GM12878 (cell line): ENCODE measurements around the gene UAP1. TPM values are rescaled to one million over a fixed set of nuclear protein-coding genes. Genes with fewer than 3 reads are reported as not detected.

Source experiments
- ATAC-seq: fragments of 200-7000 bp; cut with Tn5 transposase; 3 replicates; pipeline ENCODE4 v1.9.1; 2020; ENCODE audit warnings: mild to moderate bottlenecking, moderate library complexity
- BruUV-seq: library from RNA; stranded (reverse); fragments of 400-500 nt; replicated peaks from 2 replicates; lab custom pipeline; 2021; lab: Mats Ljungman, UMichigan
- CTCF ChIA-PET: fragments of 300-600 bp; sonication (Branson Sonifier 250); formaldehyde crosslinking; extraction: SDS; loops from one replicate; lab custom pipeline; 2021; ENCODE audit warnings: inconsistent platforms; lab: Yijun Ruan, JAX
- POLR2A ChIA-PET: fragments of 350-600 bp; formaldehyde crosslinking; extraction: SDS; loops from one replicate; lab custom pipeline; 2021; ENCODE audit warnings: inconsistent platforms; lab: Charles Lee
- RAD21 ChIA-PET: fragments of 300-600 bp; sonication (Branson Sonifier 250); formaldehyde crosslinking; loops from one replicate; lab custom pipeline; 2023; ENCODE audit warnings: antibody characterized with exemption; ENCODE audit not compliant: unreplicated experiment; lab: Charles Lee
- SMC1A ChIA-PET: fragments of 300-600 bp; sonication (Branson Sonifier 250); formaldehyde crosslinking; loops from one replicate; lab custom pipeline; 2023; ENCODE audit not compliant: unreplicated experiment, uncharacterized antibody; lab: Charles Lee
- DNase-seq: peaks from one replicate; pipeline ENCODE4 v3.0.0-alpha.2; 2011; ENCODE audit warnings: low read depth, low spot score
- FAIRE-seq: peaks from 3 replicates; lab custom pipeline; 2011; peaks lifted over from hg19 to GRCh38; lab: Jason Lieb, UNC
- H2AFZ ChIP-seq: 2 replicates; pipeline ENCODE4 v1.6.0; 2011; ENCODE audit warnings: low read depth, low read length, control low read depth; ENCODE audit not compliant: control insufficient read depth
- H3K27ac ChIP-seq: 2 replicates; pipeline ENCODE4 v1.5.1; 2011; ENCODE audit warnings: control low read depth; ENCODE audit not compliant: control insufficient read depth, insufficient read depth
- H3K27me3 ChIP-seq, 2 experiments: replicated peaks in 1 of 2; 2 replicates each; pipeline versions ENCODE4 v1.6.0 to v1.6.1; 2011; ENCODE audit warnings: low read length in 1 of 2; ENCODE audit not compliant: control insufficient read depth in 2 of 2, insufficient read depth in 2 of 2
- H3K36me3 ChIP-seq, 2 experiments: 2 replicates each; pipeline ENCODE4 v1.5.1; 2011; ENCODE audit warnings: low read length in 1 of 2; ENCODE audit not compliant: control insufficient read depth in 2 of 2, insufficient read depth in 2 of 2
- H3K4me1 ChIP-seq: 2 replicates; pipeline ENCODE4 v1.6.1; 2011; ENCODE audit warnings: mild to moderate bottlenecking, low read length, moderate library complexity, mixed read lengths; ENCODE audit not compliant: control insufficient read depth, insufficient read depth
- H3K4me2 ChIP-seq: 2 replicates; pipeline ENCODE4 v1.6.0; 2011; ENCODE audit warnings: control low read depth; ENCODE audit not compliant: control insufficient read depth, insufficient read depth
- H3K4me3 ChIP-seq: fragments of 200-600 bp; sonication (generic); 2 replicates; pipeline ENCODE4 v1.5.1; 2016
- H3K79me2 ChIP-seq: 2 replicates; pipeline ENCODE4 v1.6.0; 2011; ENCODE audit warnings: low read length; ENCODE audit not compliant: control insufficient read depth, insufficient read depth
- H3K9ac ChIP-seq: 2 replicates; pipeline ENCODE4 v1.8.0; 2011; ENCODE audit warnings: low read length, control low read depth, mixed read lengths; ENCODE audit not compliant: control insufficient read depth, insufficient read depth
- H3K9me3 ChIP-seq: replicated peaks from 3 replicates; pipeline ENCODE4 v1.5.1; 2011; ENCODE audit warnings: mild to moderate bottlenecking, low read length; ENCODE audit not compliant: control insufficient read depth, insufficient read depth
- H4K20me1 ChIP-seq: 2 replicates; pipeline ENCODE4 v1.6.0; 2011; ENCODE audit not compliant: control insufficient read depth, insufficient read depth
- CREM ChIP-seq: IDR thresholded peaks from 2 replicates; pipeline ENCODE4 v1.6.1; 2014; ENCODE audit warnings: antibody characterized with exemption, low read depth
- ESRRA ChIP-seq: IDR thresholded peaks from 2 replicates; pipeline ENCODE4 v1.6.1; 2012; ENCODE audit warnings: mild to moderate bottlenecking, low read length, improper control_type of control experiment
- IRF4 ChIP-seq: IDR thresholded peaks from 2 replicates; pipeline ENCODE4 v1.6.1; 2011; ENCODE audit warnings: low read depth, low read length
- JUND ChIP-seq: IDR thresholded peaks from 2 replicates; pipeline ENCODE4 v1.6.1; 2012; ENCODE audit warnings: low read depth, mild to moderate bottlenecking, low read length, improper control_type of control experiment, moderate library complexity
- MEF2A ChIP-seq: IDR thresholded peaks from 2 replicates; pipeline ENCODE4 v1.6.1; 2011; ENCODE audit warnings: low read depth, mild to moderate bottlenecking, low read length, moderate library complexity; ENCODE audit not compliant: insufficient read depth
- NRF1 ChIP-seq: conservative IDR thresholded peaks from 2 replicates; pipeline ENCODE4 v1.6.1; 2011; ENCODE audit warnings: mild to moderate bottlenecking, low read depth, low read length, improper control_type of control experiment
- PAX5 ChIP-seq: IDR thresholded peaks from 2 replicates; pipeline ENCODE4 v1.6.1; 2011; ENCODE audit warnings: low read depth, low read length, borderline replicate concordance
- POU2F2 ChIP-seq: IDR thresholded peaks from 3 replicates; pipeline ENCODE4 v1.6.1; 2011; ENCODE audit warnings: low read depth, mild to moderate bottlenecking, low read length, borderline replicate concordance
- SIX5 ChIP-seq: IDR thresholded peaks from 2 replicates; pipeline ENCODE4 v1.6.1; 2011; ENCODE audit warnings: mild to moderate bottlenecking, low read depth, low read length, moderate library complexity; ENCODE audit not compliant: severe bottlenecking
- SREBF2 ChIP-seq: IDR thresholded peaks from 2 replicates; pipeline ENCODE4 v1.6.1; 2012; ENCODE audit warnings: mild to moderate bottlenecking, low read length
- SUPT20H ChIP-seq: IDR thresholded peaks from 2 replicates; pipeline ENCODE4 v1.6.1; 2011; ENCODE audit warnings: low read depth, mild to moderate bottlenecking, low read length, moderate library complexity, borderline replicate concordance; ENCODE audit not compliant: control insufficient read depth
- WGBS: methylation state at CpG from one replicate; pipeline ENCODE4 v1.1.6; 2016; ENCODE audit warnings: low lambda C conversion rate; ENCODE audit not compliant: insufficient replicate concordance, insufficient coverage; ENCODE audit errors: missing lambda C conversion rate; 5-methylcytosine and 5-hydroxymethylcytosine counted together
- in situ Hi-C: fragments of 300-500 bp; cut with MboI; formaldehyde crosslinking; loops from 9 replicates; pipeline ENCODE4 v1.14.3; 2018; ENCODE audit warnings: mixed read lengths
- intact Hi-C: fragments of 100-400 bp; cut with micrococcal nuclease; formaldehyde crosslinking; loops from one replicate; pipeline ENCODE4 v1.14.2; 2022; ENCODE audit not compliant: unreplicated experiment
- polyA plus RNA-seq, 11 experiments: library from polyadenylated mRNA; depleted of rRNA in 4 of 11; unstranded in 6 of 11; stranded (reverse) in 5 of 11; fragments of >200 nt; fragmentation: Nextera tagmentation in 4 of 11; fragmentation: Illumina TruSeq in 1 of 11; extraction: Ambion mirVana in 4 of 11; extraction: Trizol in 1 of 11; gene quantifications; 1 replicate in 1 of 11; 2 replicates in 10 of 11; pipeline versions ENCODE4 v1.2.1 to v1.2.3, GENCODE V29; 2011 to 2016; ENCODE audit warnings: inconsistent platforms in 2 of 11, missing spikeins in 2 of 11, low read depth in 1 of 11
- total RNA-seq, 4 experiments: library from RNA; depleted of rRNA in 3 of 4; stranded (reverse); fragments of >200 nt in 3 of 4; fragmentation: Illumina TruSeq in 1 of 4; extraction: Trizol in 1 of 4; gene quantifications; 2 replicates each; pipeline versions ENCODE4 v1.2.1 to v1.2.3, GENCODE V29; 2013 to 2021
- TF ChIP-seq, protein P1 (sequence below): fragments of 450-650 bp; IDR thresholded peaks from 2 replicates; pipeline ENCODE4 v1.6.1; 2016; ENCODE audit warnings: mild to moderate bottlenecking
- TF ChIP-seq, protein P2 (sequence below): IDR thresholded peaks from 2 replicates; pipeline ENCODE4 v1.6.1; 2011; ENCODE audit warnings: low read depth, mild to moderate bottlenecking, low read length, moderate library complexity, borderline replicate concordance; ENCODE audit errors: extremely low read depth
- TF ChIP-seq, protein P3 (sequence below): IDR thresholded peaks from 2 replicates; pipeline ENCODE4 v1.6.1; 2011; ENCODE audit warnings: low read depth, low read length, improper control_type of control experiment, borderline replicate concordance
- TF ChIP-seq, protein P4 (sequence below): fragments of 450-650 bp; IDR thresholded peaks from 2 replicates; pipeline ENCODE4 v1.6.1; 2017; ENCODE audit warnings: mild to moderate bottlenecking, moderate library complexity
- TF ChIP-seq, protein P5 (sequence below): IDR thresholded peaks from 2 replicates; pipeline ENCODE4 v1.6.1; 2012; ENCODE audit warnings: low read depth, low read length, improper control_type of control experiment

The UAP1 gene
- total and polyA plus RNA-seq, 10 of the 15 experiments (the other 5 are each of a cell fraction or from before 2014, with no cell fraction given): 19.2 to 43.0 (median 30.7) TPM

DNA sequence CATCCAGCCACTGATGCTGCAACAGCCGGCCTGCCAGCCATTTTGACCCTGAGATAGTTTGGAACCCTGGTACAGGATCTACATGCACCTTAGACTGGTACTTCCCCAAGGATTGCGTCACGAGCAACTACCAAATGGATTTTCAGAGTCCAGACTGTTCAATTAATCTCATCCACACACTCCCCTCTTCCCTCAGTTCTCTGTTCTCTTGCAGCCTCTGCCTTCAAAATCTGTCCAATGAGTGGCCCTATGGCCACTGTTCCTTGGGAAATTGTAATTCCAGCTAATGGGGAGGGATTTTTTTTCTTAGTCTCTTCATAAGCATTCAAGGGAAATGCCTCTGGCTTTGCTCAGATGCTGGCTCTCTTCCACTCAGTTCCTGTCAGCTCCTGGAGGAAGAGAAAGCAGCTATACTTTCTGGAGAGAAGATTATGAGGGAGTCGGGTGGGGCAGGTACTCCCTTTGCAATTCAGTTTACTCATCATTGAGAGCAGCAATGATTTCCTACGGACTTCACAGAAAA, 19.8 kb upstream of the UAP1 start (continued):
- TF ChIP-seq, protein P1, sequence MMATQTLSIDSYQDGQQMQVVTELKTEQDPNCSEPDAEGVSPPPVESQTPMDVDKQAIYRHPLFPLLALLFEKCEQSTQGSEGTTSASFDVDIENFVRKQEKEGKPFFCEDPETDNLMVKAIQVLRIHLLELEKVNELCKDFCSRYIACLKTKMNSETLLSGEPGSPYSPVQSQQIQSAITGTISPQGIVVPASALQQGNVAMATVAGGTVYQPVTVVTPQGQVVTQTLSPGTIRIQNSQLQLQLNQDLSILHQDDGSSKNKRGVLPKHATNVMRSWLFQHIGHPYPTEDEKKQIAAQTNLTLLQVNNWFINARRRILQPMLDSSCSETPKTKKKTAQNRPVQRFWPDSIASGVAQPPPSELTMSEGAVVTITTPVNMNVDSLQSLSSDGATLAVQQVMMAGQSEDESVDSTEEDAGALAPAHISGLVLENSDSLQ: no peak
- TF ChIP-seq, protein P2, sequence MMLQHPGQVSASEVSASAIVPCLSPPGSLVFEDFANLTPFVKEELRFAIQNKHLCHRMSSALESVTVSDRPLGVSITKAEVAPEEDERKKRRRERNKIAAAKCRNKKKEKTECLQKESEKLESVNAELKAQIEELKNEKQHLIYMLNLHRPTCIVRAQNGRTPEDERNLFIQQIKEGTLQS: no peak
- TF ChIP-seq SREBF2 (no peak), JUND (no peak), SIX5 (no peak), IRF4 (no peak), CREM (no peak), MEF2A (no peak)
- TF ChIP-seq, protein P3, sequence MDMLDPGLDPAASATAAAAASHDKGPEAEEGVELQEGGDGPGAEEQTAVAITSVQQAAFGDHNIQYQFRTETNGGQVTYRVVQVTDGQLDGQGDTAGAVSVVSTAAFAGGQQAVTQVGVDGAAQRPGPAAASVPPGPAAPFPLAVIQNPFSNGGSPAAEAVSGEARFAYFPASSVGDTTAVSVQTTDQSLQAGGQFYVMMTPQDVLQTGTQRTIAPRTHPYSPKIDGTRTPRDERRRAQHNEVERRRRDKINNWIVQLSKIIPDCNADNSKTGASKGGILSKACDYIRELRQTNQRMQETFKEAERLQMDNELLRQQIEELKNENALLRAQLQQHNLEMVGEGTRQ: no peak

DNA sequence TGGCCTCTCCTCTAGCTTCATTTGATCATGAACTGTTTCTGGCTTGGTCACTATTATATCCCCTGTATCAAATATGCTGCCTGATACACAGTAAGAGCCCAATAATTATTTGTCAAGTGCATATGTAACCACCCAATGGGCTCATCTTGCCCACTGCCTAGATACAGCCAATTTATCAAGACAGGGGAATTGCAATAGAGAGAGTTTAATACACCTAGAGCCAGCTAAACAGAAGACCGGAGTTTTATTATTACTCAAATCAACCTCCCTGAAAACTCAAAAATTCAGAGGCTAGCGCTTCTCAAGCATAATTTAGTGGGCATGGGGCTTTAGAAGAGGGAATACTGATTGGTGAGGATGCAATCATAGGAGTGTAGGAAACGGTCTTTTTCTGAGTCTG, 18.3 kb upstream of the UAP1 start:
- no peaks in the 10 kb centered on the region for H3K4me1 ChIP-seq
- ChIA-PET CTCF (no interaction called here), SMC1A (no interaction called here), POLR2A (no interaction called here), RAD21 (no interaction called here)
- in situ Hi-C loops: no loop called here
- H3K27me3 ChIP-seq: no peaks in the 10 kb centered on the region
- FAIRE-seq: no peak
- no peaks in the 10 kb centered on the region; the same call in 1 of the 3 replicates for H3K9me3 ChIP-seq
- ATAC-seq: no peak
- H3K4me3 ChIP-seq: no peak overlapping the region
- WGBS: 54% methylated on average over 3 of the region's 3 CpGs
- H3K79me2 ChIP-seq: no peaks in the 10 kb centered on the region
- DNase-seq: no peak
- H3K9ac ChIP-seq: no peak overlapping the region
- H3K36me3 ChIP-seq: no peaks in the 10 kb centered on the region
- intact Hi-C loops: no loop called here
- H3K27ac ChIP-seq: no peak overlapping the region
- no TSS peak for BruUV-seq
- no peak overlapping the region for H3K4me2 ChIP-seq
- H4K20me1 ChIP-seq: no peaks in the 10 kb centered on the region
- no peak overlapping the region for H2AFZ ChIP-seq
- TF ChIP-seq NRF1 (no peak), PAX5 (no peak), IRF4 (no peak), ESRRA (no peak), MEF2A (no peak), POU2F2 (no peak), SREBF2 (no peak), SUPT20H (no peak)
- TF ChIP-seq, protein P4, sequence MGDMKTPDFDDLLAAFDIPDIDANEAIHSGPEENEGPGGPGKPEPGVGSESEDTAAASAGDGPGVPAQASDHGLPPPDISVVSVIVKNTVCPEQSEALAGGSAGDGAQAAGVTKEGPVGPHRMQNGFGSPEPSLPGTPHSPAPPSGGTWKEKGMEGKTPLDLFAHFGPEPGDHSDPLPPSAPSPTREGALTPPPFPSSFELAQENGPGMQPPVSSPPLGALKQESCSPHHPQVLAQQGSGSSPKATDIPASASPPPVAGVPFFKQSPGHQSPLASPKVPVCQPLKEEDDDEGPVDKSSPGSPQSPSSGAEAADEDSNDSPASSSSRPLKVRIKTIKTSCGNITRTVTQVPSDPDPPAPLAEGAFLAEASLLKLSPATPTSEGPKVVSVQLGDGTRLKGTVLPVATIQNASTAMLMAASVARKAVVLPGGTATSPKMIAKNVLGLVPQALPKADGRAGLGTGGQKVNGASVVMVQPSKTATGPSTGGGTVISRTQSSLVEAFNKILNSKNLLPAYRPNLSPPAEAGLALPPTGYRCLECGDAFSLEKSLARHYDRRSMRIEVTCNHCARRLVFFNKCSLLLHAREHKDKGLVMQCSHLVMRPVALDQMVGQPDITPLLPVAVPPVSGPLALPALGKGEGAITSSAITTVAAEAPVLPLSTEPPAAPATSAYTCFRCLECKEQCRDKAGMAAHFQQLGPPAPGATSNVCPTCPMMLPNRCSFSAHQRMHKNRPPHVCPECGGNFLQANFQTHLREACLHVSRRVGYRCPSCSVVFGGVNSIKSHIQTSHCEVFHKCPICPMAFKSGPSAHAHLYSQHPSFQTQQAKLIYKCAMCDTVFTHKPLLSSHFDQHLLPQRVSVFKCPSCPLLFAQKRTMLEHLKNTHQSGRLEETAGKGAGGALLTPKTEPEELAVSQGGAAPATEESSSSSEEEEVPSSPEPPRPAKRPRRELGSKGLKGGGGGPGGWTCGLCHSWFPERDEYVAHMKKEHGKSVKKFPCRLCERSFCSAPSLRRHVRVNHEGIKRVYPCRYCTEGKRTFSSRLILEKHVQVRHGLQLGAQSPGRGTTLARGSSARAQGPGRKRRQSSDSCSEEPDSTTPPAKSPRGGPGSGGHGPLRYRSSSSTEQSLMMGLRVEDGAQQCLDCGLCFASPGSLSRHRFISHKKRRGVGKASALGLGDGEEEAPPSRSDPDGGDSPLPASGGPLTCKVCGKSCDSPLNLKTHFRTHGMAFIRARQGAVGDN: no peak
- TF ChIP-seq, protein P5, sequence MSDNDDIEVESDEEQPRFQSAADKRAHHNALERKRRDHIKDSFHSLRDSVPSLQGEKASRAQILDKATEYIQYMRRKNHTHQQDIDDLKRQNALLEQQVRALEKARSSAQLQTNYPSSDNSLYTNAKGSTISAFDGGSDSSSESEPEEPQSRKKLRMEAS: no peak
